ENCODE data around the gene SAMD4A.
A peak's percentile ranks its signal among the peaks of the same experiment; 100 is the strongest.

The SAMD4A gene

GRCh38 chr14:54805445-54806322 is 238.8 kb downstream of the SAMD4A start:
- peak; percentile 46 for DNase-seq (ENCODE audit: low read depth)

GRCh38 chr14:54806616-54807015 is 239.7 kb downstream of the SAMD4A start:
- DNase-seq (ENCODE audit: low read depth) = no peak

GRCh38 chr14:54807428-54807827 is 240.5 kb downstream of the SAMD4A start:
- DNase-seq (ENCODE audit: low read depth) = no peak

GRCh38 chr14:54807881-54808280 is 241.0 kb downstream of the SAMD4A start:
- DNase-seq (ENCODE audit: low read depth) = no peak

- no peak for DNase-seq (ENCODE audit: low read depth)
Measured at GRCh38 chr14:54808326-54809161, 241.6 kb downstream of the SAMD4A start.

- no peak for DNase-seq (ENCODE audit: low read depth)
Measured at GRCh38 chr14:54809767-54810166, 242.8 kb downstream of the SAMD4A start.

GRCh38 chr14:54812617-54813016 is 245.7 kb downstream of the SAMD4A start:
- no peak for DNase-seq (ENCODE audit: low read depth)

GRCh38 chr14:54813081-54813480 is 246.2 kb downstream of the SAMD4A start:
- DNase-seq (ENCODE audit: low read depth) = no peak

GRCh38 chr14:54814076-54814475 is 247.1 kb downstream of the SAMD4A start:
- no peak for DNase-seq (ENCODE audit: low read depth)

GRCh38 chr14:54815016-54815415 is 248.1 kb downstream of the SAMD4A start:
- DNase-seq (ENCODE audit: low read depth) = no peak

GRCh38 chr14:54815515-54815914 is 248.6 kb downstream of the SAMD4A start:
- DNase-seq (ENCODE audit: low read depth) = no peak

- no peak for DNase-seq (ENCODE audit: low read depth)
Measured at GRCh38 chr14:54816450-54816849, 249.5 kb downstream of the SAMD4A start.

- DNase-seq (ENCODE audit: low read depth) = no peak
Measured at GRCh38 chr14:54817506-54817905, 250.6 kb downstream of the SAMD4A start.

- no peak for DNase-seq (ENCODE audit: low read depth)
Measured at GRCh38 chr14:54818201-54819133, 251.5 kb downstream of the SAMD4A start.

GRCh38 chr14:54822685-54823084 is 255.8 kb downstream of the SAMD4A start:
- no peak for DNase-seq (ENCODE audit: low read depth)

GRCh38 chr14:54823757-54824549 is 257.0 kb downstream of the SAMD4A start:
- DNase-seq (ENCODE audit: low read depth) = no peak

- DNase-seq (ENCODE audit: low read depth) = no peak
Measured at GRCh38 chr14:54828037-54828436, 261.1 kb downstream of the SAMD4A start.

GRCh38 chr14:54829486-54830224 is 262.7 kb downstream of the SAMD4A start:
- no peak for DNase-seq (ENCODE audit: low read depth)

- no peak for DNase-seq (ENCODE audit: low read depth)
Measured at GRCh38 chr14:54830650-54831049, 263.7 kb downstream of the SAMD4A start.

- DNase-seq (ENCODE audit: low read depth) = no peak
Measured at GRCh38 chr14:54834081-54834480, 267.2 kb downstream of the SAMD4A start.
